NCI-H1105 (cell line): ENCODE measurements around the gene FOXL1.

Experiments used
- DNase-seq: peaks from one replicate; lab custom pipeline; 2025; lab: John Stamatoyannopoulos, UW

FOXL1 gene

GRCh38 chr16:86578061-86578599 lies at the start of gene FOXL1:
TSS of gene FOXL1 (plus strand) at chr16:86578549. CDS start at chr16:86578724, 175 bp downstream.
- DNase-seq, result no peak

- DNase-seq, result no peak
These were observed 49.2 kb upstream of the FOXL1 start for GRCh38 chr16:86529160-86529559.

- no peak for DNase-seq
These were observed 47.8 kb upstream of the FOXL1 start for GRCh38 chr16:86530251-86531190.

- DNase-seq, result no peak
These were observed 47.2 kb upstream of the FOXL1 start for GRCh38 chr16:86531191-86531545.

- no peak for DNase-seq
These were observed 46.5 kb upstream of the FOXL1 start for GRCh38 chr16:86531641-86532525.

- no peak for DNase-seq
These were observed 45.9 kb upstream of the FOXL1 start for GRCh38 chr16:86532526-86532815.

GRCh38 chr16:86533076-86533475 lies 45.3 kb upstream of the FOXL1 start:
- no peak for DNase-seq

GRCh38 chr16:86533767-86534351 lies 44.5 kb upstream of the FOXL1 start:
- DNase-seq, result no peak

GRCh38 chr16:86534779-86535615 lies 43.4 kb upstream of the FOXL1 start:
- DNase-seq, result no peak

- no peak for DNase-seq
These were observed 41.7 kb upstream of the FOXL1 start for GRCh38 chr16:86536621-86537020.

GRCh38 chr16:86537486-86537885 lies 40.9 kb upstream of the FOXL1 start:
- DNase-seq, result no peak

- DNase-seq, result no peak
These were observed 40.1 kb upstream of the FOXL1 start for GRCh38 chr16:86538196-86538780.

- DNase-seq, result no peak
These were observed 37.5 kb upstream of the FOXL1 start for GRCh38 chr16:86540894-86541293.

GRCh38 chr16:86541560-86541959 lies 36.8 kb upstream of the FOXL1 start:
- DNase-seq, result no peak

GRCh38 chr16:86542756-86543750 lies 35.3 kb upstream of the FOXL1 start:
- DNase-seq, result no peak

- DNase-seq, result no peak
These were observed 32.9 kb upstream of the FOXL1 start for GRCh38 chr16:86545481-86545880.

- DNase-seq, result no peak
These were observed 32.3 kb upstream of the FOXL1 start for GRCh38 chr16:86545954-86546637.

- DNase-seq, result no peak
These were observed 31.7 kb upstream of the FOXL1 start for GRCh38 chr16:86546638-86547013.

GRCh38 chr16:86547286-86547685 lies 31.1 kb upstream of the FOXL1 start:
- no peak for DNase-seq
